Measurements from ENCODE around the gene HMOX1. TPM values are rescaled to one million over a fixed set of nuclear protein-coding genes. Genes with fewer than 3 reads are reported as not detected.

Gene HMOX1, protein sequence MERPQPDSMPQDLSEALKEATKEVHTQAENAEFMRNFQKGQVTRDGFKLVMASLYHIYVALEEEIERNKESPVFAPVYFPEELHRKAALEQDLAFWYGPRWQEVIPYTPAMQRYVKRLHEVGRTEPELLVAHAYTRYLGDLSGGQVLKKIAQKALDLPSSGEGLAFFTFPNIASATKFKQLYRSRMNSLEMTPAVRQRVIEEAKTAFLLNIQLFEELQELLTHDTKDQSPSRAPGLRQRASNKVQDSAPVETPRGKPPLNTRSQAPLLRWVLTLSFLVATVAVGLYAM
- total RNA-seq: 26.8 TPM

DNA sequence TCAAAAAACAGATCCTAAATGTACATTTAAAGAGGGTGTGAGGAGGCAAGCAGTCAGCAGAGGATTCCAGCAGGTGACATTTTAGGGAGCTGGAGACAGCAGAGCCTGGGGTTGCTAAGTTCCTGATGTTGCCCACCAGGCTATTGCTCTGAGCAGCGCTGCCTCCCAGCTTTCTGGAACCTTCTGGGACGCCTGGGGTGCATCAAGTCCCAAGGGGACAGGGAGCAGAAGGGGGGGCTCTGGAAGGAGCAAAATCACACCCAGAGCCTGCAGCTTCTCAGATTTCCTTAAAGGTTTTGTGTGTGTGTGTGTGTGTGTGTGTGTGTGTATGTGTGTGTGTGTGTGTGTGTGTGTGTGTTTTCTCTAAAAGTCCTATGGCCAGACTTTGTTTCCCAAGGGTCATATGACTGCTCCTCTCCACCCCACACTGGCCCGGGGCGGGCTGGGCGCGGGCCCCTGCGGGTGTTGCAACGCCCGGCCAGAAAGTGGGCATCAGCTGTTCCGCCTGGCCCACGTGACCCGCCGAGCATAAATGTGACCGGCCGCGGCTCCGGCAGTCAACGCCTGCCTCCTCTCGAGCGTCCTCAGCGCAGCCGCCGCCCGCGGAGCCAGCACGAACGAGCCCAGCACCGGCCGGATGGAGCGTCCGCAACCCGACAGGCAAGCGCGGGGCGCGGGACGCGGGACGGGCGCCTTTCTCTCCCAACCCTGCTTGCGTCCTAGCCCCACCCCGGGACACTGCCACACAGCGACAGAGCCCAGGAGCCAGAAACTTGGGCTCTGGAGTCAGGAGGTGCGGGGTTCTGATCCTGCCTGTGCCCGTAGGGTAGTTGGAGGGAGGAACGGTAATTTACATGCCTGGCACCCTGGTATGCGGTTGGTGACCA, at the start of gene HMOX1:
TSS of gene HMOX1 (plus strand) at position 560 of the 887 bp plus-strand sequence. CDS start at position 638, 78 bp downstream.
- peak in 1 of 2 donors; percentile 95 for DNase-seq (ENCODE audit: extremely low spot score in 2 of 2)
- Histone ChIP-seq H3K4me1 (peaks cover 33% of the 10 kb centered on the region), H3K27me3 (no peaks in the 10 kb centered on the region), H3K36me3 (no peaks in the 10 kb centered on the region), H3K4me3 (peak within 1 kb of the TSS; percentile 50 to 57), H3K27ac (peak within 1 kb of the TSS; percentile 75), H3K9me3 (no peaks in the 10 kb centered on the region)
- intact Hi-C loops (cut with DNase I): no loop called here
- TF ChIP-seq POLR2AphosphoS5 (IDR thresholded peaks at IDR 0.05; ENCODE audit: insufficient read depth in 1 of 2, low read depth in 1 of 2) (peak; percentile 81 to 91), POLR2A (IDR thresholded peaks at IDR 0.05) (no peak), CTCF (IDR thresholded peaks at IDR 0.05) (no peak)

DNA sequence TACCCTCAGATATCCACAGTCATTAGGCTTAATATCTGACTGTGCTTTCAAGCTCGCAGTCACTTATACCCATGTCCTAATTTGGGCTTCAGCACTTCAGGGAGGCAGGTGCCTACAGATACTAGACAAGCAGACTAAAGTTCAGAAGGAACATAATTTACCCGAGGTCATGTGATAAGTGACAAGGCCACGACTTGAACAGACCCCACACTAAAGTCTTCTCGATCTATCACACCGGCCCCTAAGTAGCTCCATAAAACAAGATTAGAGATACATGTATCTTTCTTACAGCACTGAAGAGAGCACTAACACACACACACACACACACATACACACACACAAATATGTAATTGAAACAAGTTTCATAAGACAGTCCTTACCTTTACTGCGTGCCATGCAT, 48.6 kb upstream of the HMOX1 start:
- Histone ChIP-seq H3K4me3 (no peak overlapping the region), H3K9me3 (no peaks in the 10 kb centered on the region), H3K27me3 (no peaks in the 10 kb centered on the region), H3K36me3 (peaks cover 0 to 87% of the 10 kb centered on the region in 2 donors), H3K27ac (no peak overlapping the region), H3K4me1 (peaks cover 13% of the 10 kb centered on the region)
- DNase-seq (ENCODE audit: extremely low spot score in 2 of 2): no peak
- intact Hi-C loops (cut with DNase I): no loop called here
- TF ChIP-seq POLR2AphosphoS5 (IDR thresholded peaks at IDR 0.05; ENCODE audit: insufficient read depth in 1 of 2, low read depth in 1 of 2) (no peak), POLR2A (IDR thresholded peaks at IDR 0.05) (no peak), CTCF (IDR thresholded peaks at IDR 0.05) (no peak)

DNA sequence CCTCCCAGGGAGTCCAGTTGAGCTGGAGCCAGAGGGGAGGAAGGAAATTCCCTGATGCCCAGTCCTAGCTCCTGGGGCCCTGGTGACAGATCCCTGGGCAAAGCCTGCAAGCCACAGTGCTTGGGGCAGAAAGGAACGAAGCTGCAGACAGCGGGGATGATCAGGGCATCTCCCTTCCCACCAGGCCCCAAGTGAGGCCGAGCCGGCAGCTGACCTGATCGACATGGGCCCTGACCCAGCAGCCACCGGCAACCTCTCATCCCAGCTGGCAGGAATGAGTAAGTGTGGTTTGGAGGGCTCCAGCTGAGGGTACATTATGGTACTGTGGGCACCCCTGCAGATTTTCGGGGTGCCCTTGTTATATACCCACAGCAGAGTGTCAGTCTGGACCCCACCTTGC, 47.7 kb upstream of the HMOX1 start:
- Histone ChIP-seq H3K4me1 (peaks cover 13% of the 10 kb centered on the region), H3K27me3 (no peaks in the 10 kb centered on the region), H3K27ac (no peak overlapping the region), H3K36me3 (peaks cover 0 to 87% of the 10 kb centered on the region in 2 donors), H3K4me3 (no peak overlapping the region), H3K9me3 (no peaks in the 10 kb centered on the region)
- TF ChIP-seq POLR2AphosphoS5 (IDR thresholded peaks at IDR 0.05; ENCODE audit: insufficient read depth in 1 of 2, low read depth in 1 of 2) (no peak), CTCF (IDR thresholded peaks at IDR 0.05) (no peak), POLR2A (IDR thresholded peaks at IDR 0.05) (no peak)
- DNase-seq (ENCODE audit: extremely low spot score in 2 of 2): no peak
- intact Hi-C loops (cut with DNase I): no loop called here

GRCh38 chr22:35334004-35334403, 46.9 kb upstream of the HMOX1 start:
- Histone ChIP-seq H3K4me3 (no peak overlapping the region), H3K9me3 (no peaks in the 10 kb centered on the region)

More at GRCh38 chr22:35334004-35334403, 46.9 kb upstream of the HMOX1 start:
- no peak overlapping the region for H3K27ac ChIP-seq
- intact Hi-C loops (cut with DNase I): no loop called here
- no peak for DNase-seq (ENCODE audit: extremely low spot score in 2 of 2)
- no peak for TF ChIP-seq POLR2A (IDR thresholded peaks at IDR 0.05)
- TF ChIP-seq CTCF (IDR thresholded peaks at IDR 0.05): no peak
- TF ChIP-seq POLR2AphosphoS5 (IDR thresholded peaks at IDR 0.05; ENCODE audit: insufficient read depth in 1 of 2, low read depth in 1 of 2): no peak
- H3K4me1 ChIP-seq: peaks cover 13% of the 10 kb centered on the region
- no peaks in the 10 kb centered on the region for H3K27me3 ChIP-seq
- H3K36me3 ChIP-seq: peaks cover 0 to 89% of the 10 kb centered on the region in 2 donors

Data from vagina (tissue), 2 donors.